OCI-LY1 (cell line): Measurements from ENCODE around the gene TGFBR1.

Experiments
- H2AFZ ChIP-seq: fragments of 200-600 bp; sonication (generic), shearing (Covaris generic); 2 replicates; pipeline ENCODE4 v1.6.0; 2014; ENCODE audit warnings: antibody characterized with exemption, mild to moderate bottlenecking, low read length
- H3F3A ChIP-seq: fragments of 200-600 bp; sonication (generic), shearing (Covaris generic); 2 replicates; pipeline ENCODE4 v1.6.0; 2014; ENCODE audit warnings: mild to moderate bottlenecking, antibody characterized with exemption, low read length, moderate library complexity; ENCODE audit not compliant: insufficient read depth
- H3K27ac ChIP-seq: fragments of 200-600 bp; sonication (generic); 2 replicates; pipeline ENCODE4 v1.5.1; 2014; ENCODE audit warnings: low read length, mixed run types, mild to moderate bottlenecking, low read depth; ENCODE audit not compliant: poor library complexity, severe bottlenecking
- H3K27me3 ChIP-seq: fragments of 200-600 bp; sonication (generic); 2 replicates; pipeline ENCODE4 v1.6.0; 2014; ENCODE audit warnings: antibody characterized with exemption, mild to moderate bottlenecking, low read length, moderate library complexity; ENCODE audit not compliant: insufficient read depth
- H3K36me3 ChIP-seq: fragments of 200-600 bp; sonication (generic); 2 replicates; pipeline ENCODE4 v1.6.1; 2014; ENCODE audit warnings: mild to moderate bottlenecking, antibody characterized with exemption, low read length, moderate library complexity, mixed read lengths; ENCODE audit not compliant: insufficient read depth
- H3K4me1 ChIP-seq: fragments of 200-600 bp; sonication (generic); 2 replicates; pipeline ENCODE4 v1.5.1; 2014; ENCODE audit warnings: mild to moderate bottlenecking, low read length, moderate library complexity; ENCODE audit not compliant: insufficient read depth, severe bottlenecking
- H3K4me2 ChIP-seq: fragments of 200-600 bp; sonication (generic), shearing (Covaris generic); 2 replicates; pipeline ENCODE4 v1.6.1; 2014; ENCODE audit warnings: low read length
- H3K4me3 ChIP-seq: fragments of 200-600 bp; sonication (generic); 2 replicates; pipeline ENCODE4 v1.5.1; 2014; ENCODE audit warnings: low read length, low read depth, mild to moderate bottlenecking, mixed read lengths; ENCODE audit not compliant: poor library complexity, severe bottlenecking
- H3K79me2 ChIP-seq: fragments of 200-600 bp; shearing (Covaris generic); 2 replicates; pipeline ENCODE4 v1.6.1; 2016; ENCODE audit warnings: mixed run types, low read length, mixed read lengths; ENCODE audit not compliant: insufficient read depth
- H3K9ac ChIP-seq: fragments of 200-600 bp; sonication (generic), shearing (Covaris generic); 2 replicates; pipeline ENCODE4 v1.6.1; 2014; ENCODE audit warnings: mild to moderate bottlenecking, low read length, mixed read lengths
- H3K9me2 ChIP-seq: fragments of 200-600 bp; sonication (generic), shearing (Covaris generic); 2 replicates; pipeline ENCODE4 v1.6.1; 2014; ENCODE audit warnings: low read depth, mild to moderate bottlenecking, low read length, mixed read lengths
- H3K9me3 ChIP-seq: fragments of 200-600 bp; shearing (Covaris generic); 2 replicates; pipeline ENCODE4 v1.6.1; 2014; ENCODE audit warnings: low read length, mixed read lengths
- H4K20me1 ChIP-seq: fragments of 200-600 bp; sonication (generic), shearing (Covaris generic); 2 replicates; pipeline ENCODE4 v1.6.0; 2016; ENCODE audit warnings: mild to moderate bottlenecking, low read length; ENCODE audit not compliant: insufficient read depth
- CTCF ChIP-seq: fragments of 200-600 bp; sonication (generic), shearing (Covaris generic); IDR thresholded peaks from 2 replicates; pipeline ENCODE4 v1.5.1; 2017; ENCODE audit warnings: mild to moderate bottlenecking, antibody characterized with exemption, low read length, moderate library complexity, mixed read lengths
- EZH2 ChIP-seq: fragments of 200-600 bp; sonication (generic), shearing (Covaris generic); IDR thresholded peaks from 2 replicates; pipeline ENCODE4 v1.8.0; 2017; ENCODE audit warnings: borderline replicate concordance, mixed run types, mild to moderate bottlenecking, antibody characterized with exemption, low read length, moderate library complexity, mixed read lengths

Gene TGFBR1

DNA sequence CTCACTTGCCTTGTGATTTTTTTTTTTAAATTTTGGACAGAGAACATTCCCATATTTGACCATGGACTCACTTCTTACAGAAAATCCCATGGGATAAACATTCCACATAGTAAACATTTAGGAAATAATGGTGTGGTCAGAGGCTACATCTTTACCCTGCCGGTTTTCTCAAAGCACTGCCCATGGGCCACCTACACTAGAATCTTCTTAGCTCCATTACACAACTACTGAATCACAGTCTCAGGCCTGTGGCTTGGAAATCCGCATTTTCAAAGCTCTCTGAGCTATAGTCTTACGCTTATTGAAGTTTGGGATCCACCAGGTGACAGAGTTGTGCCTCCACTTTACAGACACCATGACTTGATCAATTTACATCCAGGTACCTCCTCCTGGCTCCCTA is 77.4 kb downstream of the TGFBR1 start:
- H4K20me1 ChIP-seq = no peaks in the 10 kb centered on the region
- no peak for TF ChIP-seq CTCF
- no peaks in the 10 kb centered on the region for H3K27me3 ChIP-seq
- H3K4me3 ChIP-seq = no peak overlapping the region
- H3K4me2 ChIP-seq = no peak overlapping the region
- H3K9me2 ChIP-seq = no peaks in the 10 kb centered on the region
- H3K4me1 ChIP-seq = peaks cover 28% of the 10 kb centered on the region
- no peaks in the 10 kb centered on the region for H3K9me3 ChIP-seq
- no peaks in the 10 kb centered on the region for H3K79me2 ChIP-seq
- no peak overlapping the region for H3K9ac ChIP-seq
- H3F3A ChIP-seq = no peaks in the 10 kb centered on the region
- no peak overlapping the region for H3K27ac ChIP-seq
- H2AFZ ChIP-seq = no peak overlapping the region
- H3K36me3 ChIP-seq = no peaks in the 10 kb centered on the region

GRCh38 chr9:99183616-99184015 is 78.7 kb downstream of the TGFBR1 start:
- H4K20me1 ChIP-seq = no peaks in the 10 kb centered on the region
- H3F3A ChIP-seq = no peaks in the 10 kb centered on the region
- no peaks in the 10 kb centered on the region for H3K36me3 ChIP-seq
- TF ChIP-seq EZH2 (no peak), CTCF (no peak)
- H3K79me2 ChIP-seq = no peaks in the 10 kb centered on the region
- no peak overlapping the region for H2AFZ ChIP-seq
- no peaks in the 10 kb centered on the region for H3K9me3 ChIP-seq
- H3K4me2 ChIP-seq = no peak overlapping the region
- no peak overlapping the region for H3K27ac ChIP-seq
- H3K9ac ChIP-seq = no peak overlapping the region
- no peak overlapping the region for H3K4me3 ChIP-seq
- no peaks in the 10 kb centered on the region for H3K27me3 ChIP-seq
- peaks cover 28% of the 10 kb centered on the region for H3K4me1 ChIP-seq
- no peaks in the 10 kb centered on the region for H3K9me2 ChIP-seq

- Histone ChIP-seq H3K9ac (no peak overlapping the region), H4K20me1 (no peaks in the 10 kb centered on the region), H3K4me2 (no peak overlapping the region), H3K36me3 (no peaks in the 10 kb centered on the region), H3K79me2 (no peaks in the 10 kb centered on the region), H3K27ac (no peak overlapping the region), H2AFZ (no peak overlapping the region), H3K9me3 (no peaks in the 10 kb centered on the region), H3F3A (no peaks in the 10 kb centered on the region), H3K4me1 (peaks cover 28% of the 10 kb centered on the region), H3K27me3 (no peaks in the 10 kb centered on the region), H3K9me2 (no peaks in the 10 kb centered on the region), H3K4me3 (no peak overlapping the region)
- TF ChIP-seq CTCF (no peak), EZH2 (no peak)
Observed at GRCh38 chr9:99184110-99184474, 79.2 kb downstream of the TGFBR1 start.
